Naive thymus-derived CD4-positive, alpha-beta T cell (primary cell): Measurements from ENCODE around the gene BRPF1. TPM values are rescaled to one million over a fixed set of nuclear protein-coding genes. Genes with fewer than 3 reads are reported as not detected.

Experiments used
- ATAC-seq: fragments of 150-1000 bp; cut with Tn5 transposase; 2 replicates; pipeline ENCODE4 v1.10.0; 2021; ENCODE audit warnings: mild to moderate bottlenecking, moderate library complexity
- CTCF ChIA-PET: fragments of 350-600 bp; sonication (Branson Sonifier 250); formaldehyde crosslinking; loops from one replicate; lab custom pipeline; 2021; ENCODE audit warnings: antibody characterized with exemption; lab: Charles Lee
- POLR2A ChIA-PET: fragments of 350-600 bp; sonication (Branson Sonifier 250); formaldehyde crosslinking; loops from one replicate; lab custom pipeline; 2021; ENCODE audit warnings: antibody characterized with exemption, inconsistent platforms; lab: Charles Lee
- DNase-seq, 9 donors: peaks; one replicate each; pipeline versions ENCODE4 v3.0.0 to v3.0.0-alpha.2; 2020 to 2022; ENCODE audit warnings: mixed read lengths in 1 of 9
- H3K27ac ChIP-seq: one replicate; pipeline ENCODE4 v1.7.0; 2013; ENCODE audit warnings: mild to moderate bottlenecking, low read depth, low read length, moderate library complexity
- H3K27me3 ChIP-seq, 2 donors: one replicate each; pipeline ENCODE4 v1.7.0; 2013; ENCODE audit warnings: low read length in 2 of 2, mild to moderate bottlenecking in 2 of 2, moderate library complexity in 2 of 2; ENCODE audit not compliant: control insufficient read depth in 2 of 2, insufficient read depth in 2 of 2
- H3K36me3 ChIP-seq, 3 experiments: 1 replicate in 2 of 3; 2 replicates in 1 of 3; pipeline ENCODE4 v1.7.0; 2013; ENCODE audit warnings: low read length in 3 of 3, mild to moderate bottlenecking in 3 of 3, moderate library complexity in 1 of 3; ENCODE audit not compliant: insufficient read depth in 3 of 3, control insufficient read depth in 2 of 3
- H3K4me1 ChIP-seq, 2 donors: one replicate each; pipeline ENCODE4 v1.7.0; 2013; ENCODE audit warnings: low read length in 2 of 2, mild to moderate bottlenecking in 2 of 2, moderate library complexity in 1 of 2; ENCODE audit not compliant: control insufficient read depth in 2 of 2, insufficient read depth in 2 of 2
- H3K4me3 ChIP-seq: 2 replicates; pipeline ENCODE4 v1.7.0; 2013; ENCODE audit warnings: mild to moderate bottlenecking, low read length
- H3K9me3 ChIP-seq, 3 experiments: 1 replicate in 2 of 3; 2 replicates in 1 of 3; pipeline ENCODE4 v1.7.0; 2013; ENCODE audit warnings: low read length in 3 of 3; ENCODE audit not compliant: control insufficient read depth in 2 of 3
- H3K27ac Mint-ChIP-seq, 9 donors: one replicate each; pipeline ENCODE4 v1.8.0; 2020 to 2022; ENCODE audit warnings: mixed read lengths in 9 of 9, mild to moderate bottlenecking in 8 of 9, moderate library complexity in 5 of 9, inconsistent platforms in 2 of 9
- H3K27me3 Mint-ChIP-seq, 5 donors: one replicate each; pipeline ENCODE4 v1.8.0; 2021 to 2022; ENCODE audit warnings: mixed read lengths in 5 of 5, mild to moderate bottlenecking in 1 of 5
- H3K36me3 Mint-ChIP-seq, 5 donors: one replicate each; pipeline ENCODE4 v1.8.0; 2020 to 2022; ENCODE audit warnings: mixed read lengths in 5 of 5, mild to moderate bottlenecking in 3 of 5, inconsistent platforms in 1 of 5
- H3K4me1 Mint-ChIP-seq, 7 donors: one replicate each; pipeline ENCODE4 v1.8.0; 2020 to 2022; ENCODE audit warnings: mixed read lengths in 7 of 7, mild to moderate bottlenecking in 3 of 7, inconsistent platforms in 1 of 7
- H3K4me3 Mint-ChIP-seq, 10 donors: one replicate each; pipeline ENCODE4 v1.8.0; 2020 to 2022; ENCODE audit warnings: mild to moderate bottlenecking in 10 of 10, mixed read lengths in 10 of 10, moderate library complexity in 6 of 10, inconsistent platforms in 2 of 10
- H3K9me3 Mint-ChIP-seq, 11 donors: one replicate each; pipeline ENCODE4 v1.8.0; 2020 to 2022; ENCODE audit warnings: mixed read lengths in 11 of 11, mild to moderate bottlenecking in 4 of 11, inconsistent platforms in 1 of 11, moderate library complexity in 1 of 11
- intact Hi-C, 2 donors: fragments of 100-400 bp; cut with micrococcal nuclease; formaldehyde crosslinking; loops; one replicate each; pipeline ENCODE4 v1.15.1; 2023
- polyA plus RNA-seq, 2 donors: library from polyadenylated mRNA; unstranded; fragments of 300-500 nt; fragmentation: Illumina TruSeq; gene quantifications; one replicate each; pipeline ENCODE4 v1.2.3, GENCODE V29; 2021
- total RNA-seq, 6 experiments: library from RNA in 5 of 6; stranded (reverse) in 5 of 6; gene quantifications; 1 replicate in 5 of 6; 2 replicates in 1 of 6; pipeline ENCODE4 v1.2.3 and lab custom pipeline; 2021 to 2026

Gene BRPF1
- total and polyA plus RNA-seq, 7 experiments from 2014 or later, result 9.2 to 42.4 (median 33.1) TPM

GRCh38 chr3:9779075-9779593 lies 47.6 kb downstream of the BRPF1 start:
- peaks cover 0 to 26% (median 0%) of the 10 kb centered on the region in 3 experiments for H3K36me3 ChIP-seq
- H3K36me3 Mint-ChIP-seq, result peaks cover 4 to 25% (median 10%) of the 10 kb centered on the region in 5 donors
- no peak for ATAC-seq
- H3K9me3 Mint-ChIP-seq, result no peaks in the 10 kb centered on the region
- no peak for DNase-seq
- H3K27me3 Mint-ChIP-seq, result no peaks in the 10 kb centered on the region
- H3K9me3 ChIP-seq, result no peaks in the 10 kb centered on the region
- H3K4me1 ChIP-seq, result peaks cover 33 to 39% of the 10 kb centered on the region in 2 donors
- H3K27ac Mint-ChIP-seq, result peak overlapping the region in 6 of 9 donors; percentile 1 to 90 (median 76)
- POLR2A ChIA-PET, result interaction anchor here (1.6 kb wide), 1 partner anchor 12 kb away, joined by 8 read pairs; no protein-coding TSS in a partner anchor
- CTCF ChIA-PET, result interaction anchor here (1.4 kb wide), 1 partner anchor 152 kb away, joined by 3 read pairs; no protein-coding TSS in a partner anchor
- no peak overlapping the region for H3K4me3 ChIP-seq
- H3K27ac ChIP-seq, result no peak overlapping the region
- intact Hi-C loops, result loop anchor here in 1 of 2 donors (1.0 kb wide), 1 partner anchor 10 kb away; the partner anchor contains the start of gene CAMK1
- peak overlapping the region; percentile 4 to 81 (median 69) for H3K4me3 Mint-ChIP-seq
- H3K4me1 Mint-ChIP-seq, result peaks cover 43 to 63% (median 57%) of the 10 kb centered on the region in 7 donors
- H3K27me3 ChIP-seq, result no peaks in the 10 kb centered on the region

GRCh38 chr3:9779721-9780457 lies 48.4 kb downstream of the BRPF1 start:
- Histone ChIP-seq H3K4me1 (peaks cover 33 to 39% of the 10 kb centered on the region in 2 donors), H3K4me3 (peak overlapping the region; percentile 23), H3K36me3 (peaks cover 0 to 28% (median 0%) of the 10 kb centered on the region in 3 experiments), H3K9me3 (no peaks in the 10 kb centered on the region), H3K27me3 (no peaks in the 10 kb centered on the region), H3K27ac (peak overlapping the region; percentile 5)
- peak; percentile 80 for ATAC-seq
- ChIA-PET CTCF (interaction anchor here (1.4 to 1.6 kb wide), 2 partner anchors 14 to 151 kb away, joined by 3 read pairs; no protein-coding TSS in a partner anchor), POLR2A (interaction anchor here (1.2 to 1.6 kb wide), 4 partner anchors 11 to 153 kb away, joined by 3 to 8 read pairs (median 4); partner anchors contain the start of genes ARPC4 and TADA3)
- Mint-ChIP-seq H3K27me3 (no peaks in the 10 kb centered on the region), H3K4me3 (peak overlapping the region; percentile 41 to 82 (median 72)), H3K4me1 (peaks cover 43 to 63% (median 57%) of the 10 kb centered on the region in 7 donors), H3K9me3 (no peaks in the 10 kb centered on the region), H3K36me3 (peaks cover 4 to 26% (median 11%) of the 10 kb centered on the region in 5 donors), H3K27ac (peak overlapping the region; percentile 1 to 90 (median 72))
- peak in 7 of 9 donors; percentile 21 to 48 (median 38) for DNase-seq
- intact Hi-C loops, result loop anchor here in 1 of 2 donors (1.0 kb wide), 2 partner anchors 11 to 12 kb away; partner anchors contain the start of genes CAMK1 and TADA3

GRCh38 chr3:9780458-9780812 lies 48.9 kb downstream of the BRPF1 start:
- POLR2A ChIA-PET, result interaction anchor here (1.0 to 1.6 kb wide), 5 partner anchors 10 to 152 kb away, joined by 3 to 8 read pairs (median 4); partner anchors contain the start of genes ARPC4, CAMK1 and TADA3
- CTCF ChIA-PET, result interaction anchor here (1.4 to 1.6 kb wide), 2 partner anchors 15 to 151 kb away, joined by 3 read pairs; no protein-coding TSS in a partner anchor
- no peaks in the 10 kb centered on the region for H3K27me3 ChIP-seq
- no peaks in the 10 kb centered on the region for H3K9me3 ChIP-seq
- Mint-ChIP-seq H3K4me1 (peaks cover 43 to 64% (median 55%) of the 10 kb centered on the region in 7 donors), H3K4me3 (peak overlapping the region in 9 of 10 donors; percentile 41 to 82 (median 73)), H3K27me3 (no peaks in the 10 kb centered on the region), H3K9me3 (no peaks in the 10 kb centered on the region), H3K27ac (peak overlapping the region in 8 of 9 donors; percentile 67 to 90 (median 76)), H3K36me3 (peaks cover 4 to 29% (median 15%) of the 10 kb centered on the region in 5 donors)
- H3K4me3 ChIP-seq, result no peak overlapping the region
- H3K27ac ChIP-seq, result peak overlapping the region; percentile 5
- H3K36me3 ChIP-seq, result peaks cover 0 to 34% (median 5%) of the 10 kb centered on the region in 3 experiments
- DNase-seq, result peak in 1 of 9 donors; percentile 36
- H3K4me1 ChIP-seq, result peaks cover 33 to 39% of the 10 kb centered on the region in 2 donors
- ATAC-seq, result no peak
- intact Hi-C loops, result loop anchor here in 1 of 2 donors (1.0 kb wide), 1 partner anchor 12 kb away; the partner anchor contains the start of gene TADA3

GRCh38 chr3:9780910-9781309 lies 49.4 kb downstream of the BRPF1 start:
- DNase-seq, result no peak
- Histone ChIP-seq H3K9me3 (no peaks in the 10 kb centered on the region), H3K4me3 (no peak overlapping the region), H3K27ac (no peak overlapping the region), H3K36me3 (peaks cover 0 to 39% (median 8%) of the 10 kb centered on the region in 3 experiments), H3K27me3 (no peaks in the 10 kb centered on the region), H3K4me1 (peaks cover 33 to 39% of the 10 kb centered on the region in 2 donors)
- ATAC-seq, result no peak
- intact Hi-C loops, result loop anchor here in 1 of 2 donors (1.0 kb wide), 1 partner anchor 11 kb away; the partner anchor contains the start of gene TADA3
- Mint-ChIP-seq H3K36me3 (peaks cover 4 to 31% (median 18%) of the 10 kb centered on the region in 5 donors), H3K9me3 (no peaks in the 10 kb centered on the region), H3K27me3 (no peaks in the 10 kb centered on the region), H3K27ac (peak overlapping the region in 6 of 9 donors; percentile 67 to 90 (median 80)), H3K4me1 (peaks cover 43 to 65% (median 57%) of the 10 kb centered on the region in 7 donors), H3K4me3 (peak overlapping the region in 8 of 10 donors; percentile 41 to 82 (median 74))
- ChIA-PET POLR2A (interaction anchor here (1.0 to 1.8 kb wide), 5 partner anchors 11 to 152 kb away, joined by 3 to 4 read pairs (median 4); partner anchors contain the start of genes ARPC4, CAMK1 and TADA3), CTCF (interaction anchor here (1.4 to 1.6 kb wide), 2 partner anchors 15 to 150 kb away, joined by 3 read pairs; no protein-coding TSS in a partner anchor)

- no peak overlapping the region for H3K27ac ChIP-seq
Measured at GRCh38 chr3:9781551-9781950, 50.0 kb downstream of the BRPF1 start.

More at GRCh38 chr3:9781551-9781950, 50.0 kb downstream of the BRPF1 start:
- POLR2A ChIA-PET, result interaction anchor here (0.6 to 1.8 kb wide), 4 partner anchors 9 to 406 kb away, joined by 3 to 6 read pairs (median 4); partner anchors contain the start of genes ARPC4 and TADA3
- CTCF ChIA-PET, result interaction anchor here (0.6 to 0.7 kb wide), 2 partner anchors 48 to 55 kb away, joined by 3 read pairs; no protein-coding TSS in a partner anchor
- H3K9me3 Mint-ChIP-seq, result no peaks in the 10 kb centered on the region
- H3K27me3 Mint-ChIP-seq, result no peaks in the 10 kb centered on the region
- Histone ChIP-seq H3K36me3 (peaks cover 0 to 45% (median 10%) of the 10 kb centered on the region in 3 experiments), H3K4me3 (no peak overlapping the region), H3K4me1 (peaks cover 33 to 39% of the 10 kb centered on the region in 2 donors), H3K9me3 (no peaks in the 10 kb centered on the region), H3K27me3 (no peaks in the 10 kb centered on the region)
- DNase-seq, result no peak
- intact Hi-C loops, result no loop called here
- H3K36me3 Mint-ChIP-seq, result peaks cover 4 to 36% (median 24%) of the 10 kb centered on the region in 5 donors
- H3K4me3 Mint-ChIP-seq, result peak overlapping the region in 3 of 10 donors; percentile 2 to 77 (median 37)
- ATAC-seq, result no peak
- H3K27ac Mint-ChIP-seq, result peak overlapping the region in 2 of 9 donors; percentile 58 to 81
- H3K4me1 Mint-ChIP-seq, result peaks cover 42 to 65% (median 58%) of the 10 kb centered on the region in 7 donors
